ENCODE results near the gene ATP9A. TPM values are rescaled to one million over a fixed set of nuclear protein-coding genes. Genes with fewer than 3 reads are reported as not detected.

The ATP9A gene
- total RNA-seq, 1 experiment from 2014 or later = 1.8 TPM

DNA sequence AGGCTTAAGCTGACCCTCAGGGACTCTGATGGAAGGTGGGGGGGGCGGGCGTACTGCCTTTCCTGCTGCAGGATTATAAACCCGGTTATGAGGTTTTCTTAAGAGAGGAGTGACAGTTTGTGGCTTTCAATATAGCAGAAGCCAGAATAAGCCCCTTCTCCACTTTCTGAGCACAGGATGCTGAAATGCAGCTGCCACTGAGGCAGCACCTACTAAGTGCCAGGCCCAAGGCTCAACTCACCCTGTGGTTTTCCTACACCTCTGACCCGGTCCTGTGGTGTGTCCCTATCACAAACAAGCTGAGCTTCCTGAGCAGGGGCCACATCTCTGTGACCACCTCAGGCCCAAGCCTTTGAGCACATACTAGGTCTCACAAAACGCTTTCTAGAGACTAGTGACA is 166.1 kb downstream of the ATP9A start:
- DNase-seq (ENCODE audit: low read depth) = no peak

DNA sequence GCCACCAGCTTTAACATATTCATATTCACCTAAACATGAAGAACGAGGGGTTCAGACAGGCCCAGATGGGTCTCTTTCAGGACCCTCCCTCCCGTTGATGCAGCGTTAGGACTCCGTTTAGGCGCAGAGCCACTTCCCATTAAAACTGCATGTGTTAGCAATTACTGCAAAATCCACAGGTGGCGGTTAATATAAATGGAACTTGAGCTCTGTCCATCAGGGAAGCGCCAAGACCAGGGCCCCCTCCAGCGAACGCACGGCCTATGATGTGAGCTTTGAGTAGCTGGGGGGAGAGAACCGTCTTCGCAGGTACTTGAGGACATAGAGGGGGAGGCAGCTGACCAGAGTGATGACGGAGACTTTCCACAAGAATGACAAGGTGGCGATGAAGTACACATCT is 167.2 kb downstream of the ATP9A start:
- DNase-seq (ENCODE audit: low read depth) = no peak

DNA sequence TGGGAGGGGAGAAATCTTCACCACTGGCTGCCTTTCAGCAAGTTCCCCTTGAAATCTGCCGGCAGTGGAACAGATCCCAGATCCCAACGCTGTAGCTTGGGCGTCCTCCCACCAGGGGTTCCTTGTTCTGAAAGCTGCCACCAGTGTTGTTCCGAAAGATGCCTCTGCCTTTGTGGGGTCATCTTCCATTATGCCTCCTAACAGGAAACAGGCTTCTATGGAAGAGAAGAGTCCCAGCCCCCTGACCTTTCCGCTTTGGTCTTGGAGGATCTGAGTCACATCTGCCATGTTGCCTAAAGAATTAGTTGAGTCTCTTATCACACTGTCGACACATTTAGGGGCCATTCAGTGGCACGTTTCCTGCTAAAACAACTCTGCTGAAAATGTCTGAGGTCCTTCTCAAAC is 168.2 kb downstream of the ATP9A start:
- DNase-seq (ENCODE audit: low read depth) = no peak

GRCh38 chr20:51598556-51598955 is 169.6 kb downstream of the ATP9A start:
- no peak for DNase-seq (ENCODE audit: low read depth)

DNA sequence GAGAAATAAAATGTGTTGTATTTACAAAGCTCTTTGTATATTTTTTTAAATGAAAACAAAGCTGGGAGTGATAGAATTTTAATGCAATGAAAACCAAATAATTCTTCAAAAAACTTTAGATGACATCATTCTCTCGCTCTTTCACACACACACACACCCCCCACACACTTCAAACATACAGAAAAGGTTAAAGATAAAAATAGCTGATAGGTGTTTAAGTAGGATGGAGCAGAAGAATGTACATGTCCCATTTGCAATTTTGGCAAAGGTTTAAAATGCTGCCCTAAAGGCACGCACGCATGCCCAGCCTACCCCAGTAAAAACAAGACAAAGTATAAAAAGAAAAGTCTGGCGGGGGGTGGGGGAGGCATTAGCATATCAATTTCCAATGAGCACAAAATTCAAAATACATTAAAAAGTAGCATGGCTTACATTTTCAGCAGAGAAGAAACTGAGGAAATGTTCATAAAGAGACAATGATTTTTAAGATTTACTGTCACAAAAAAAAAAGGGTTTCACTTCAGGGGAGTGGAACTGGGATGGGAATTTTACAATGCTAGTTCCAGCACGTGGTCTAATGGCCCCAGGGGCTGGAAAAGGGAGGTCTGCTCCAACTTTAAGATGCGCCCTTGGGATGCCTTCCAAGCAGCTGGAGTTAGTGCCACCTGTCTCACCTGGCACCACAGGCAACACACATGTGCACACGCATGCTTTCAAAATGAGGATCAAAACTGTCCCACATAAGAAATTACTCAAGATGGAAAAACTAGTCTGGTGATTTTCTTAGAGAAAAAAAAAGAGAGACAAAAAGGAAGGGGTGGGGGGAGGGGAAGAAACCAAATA is 170.6 kb downstream of the ATP9A start:
- no peak for DNase-seq (ENCODE audit: low read depth)

GRCh38 chr20:51596668-51597388 is 171.4 kb downstream of the ATP9A start:
- no peak for DNase-seq (ENCODE audit: low read depth)

DNA sequence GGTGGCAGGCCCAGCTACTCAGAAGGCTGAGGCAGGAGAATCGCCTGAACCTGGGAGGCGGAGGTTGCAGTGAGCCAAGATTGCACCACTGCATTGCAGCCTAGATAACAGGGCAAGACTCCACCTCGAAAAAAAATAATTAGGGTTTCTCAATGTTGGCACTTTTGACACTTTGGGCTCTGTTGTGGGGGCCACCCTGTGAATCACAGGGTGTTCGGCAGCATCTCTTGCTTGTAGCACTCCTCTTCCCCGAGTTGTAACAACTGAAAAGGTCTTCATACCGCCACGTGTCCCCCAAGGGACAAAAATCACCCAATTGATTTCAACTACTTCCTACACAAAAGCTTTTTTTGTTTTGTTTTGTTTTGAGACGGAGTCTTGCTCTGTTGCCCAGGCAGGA is 172.4 kb downstream of the ATP9A start:
- no peak for DNase-seq (ENCODE audit: low read depth)

DNA sequence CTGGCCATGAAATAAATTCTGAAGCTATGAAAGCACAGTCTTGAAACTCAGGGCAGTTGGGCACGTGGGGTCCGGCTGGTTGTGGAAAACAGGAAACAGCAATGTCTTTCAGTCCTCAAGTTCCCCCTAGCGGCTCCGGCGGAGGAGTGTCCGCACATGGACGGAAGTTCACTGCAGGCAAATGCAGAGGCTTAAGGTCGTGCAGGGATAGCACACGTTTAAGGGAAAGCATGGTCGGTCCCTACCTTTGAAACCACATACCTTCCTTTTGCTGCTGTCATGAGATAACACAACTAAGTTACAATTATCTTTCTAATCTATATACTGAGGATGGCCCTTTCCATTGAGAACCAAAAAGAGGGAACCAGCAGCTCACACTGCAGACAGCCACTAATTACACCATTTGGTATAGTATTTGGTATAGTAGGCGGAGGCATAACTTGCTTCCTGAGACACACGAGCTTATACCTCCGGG is 173.1 kb downstream of the ATP9A start:
- peak; percentile 73 for DNase-seq (ENCODE audit: low read depth)

GRCh38 chr20:51594236-51595057 is 173.7 kb downstream of the ATP9A start:
- no peak for DNase-seq (ENCODE audit: low read depth)

GRCh38 chr20:51593584-51593983 is 174.6 kb downstream of the ATP9A start:
- no peak for DNase-seq (ENCODE audit: low read depth)

GRCh38 chr20:51592564-51592963 is 175.6 kb downstream of the ATP9A start:
- DNase-seq (ENCODE audit: low read depth) = no peak

DNA sequence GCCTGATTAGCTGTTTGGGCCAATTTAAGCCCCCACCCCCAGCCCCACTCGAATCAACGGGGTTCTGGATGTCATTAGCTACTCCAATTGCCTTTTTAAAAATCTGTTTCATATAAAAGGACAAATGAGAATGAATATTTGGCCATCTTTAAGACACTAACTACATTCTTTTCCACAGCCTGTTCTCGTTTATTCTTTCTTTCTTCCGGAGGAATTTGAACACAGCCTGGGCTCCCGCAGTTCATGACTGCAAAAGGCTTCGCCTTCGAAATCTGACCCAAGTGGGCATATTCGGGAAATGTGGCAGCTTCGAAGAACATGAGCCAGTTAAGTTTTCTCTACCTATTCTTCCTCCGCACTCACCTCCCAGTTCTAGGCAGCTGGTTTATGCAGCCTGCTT is 176.3 kb downstream of the ATP9A start:
- DNase-seq (ENCODE audit: low read depth) = no peak

DNA sequence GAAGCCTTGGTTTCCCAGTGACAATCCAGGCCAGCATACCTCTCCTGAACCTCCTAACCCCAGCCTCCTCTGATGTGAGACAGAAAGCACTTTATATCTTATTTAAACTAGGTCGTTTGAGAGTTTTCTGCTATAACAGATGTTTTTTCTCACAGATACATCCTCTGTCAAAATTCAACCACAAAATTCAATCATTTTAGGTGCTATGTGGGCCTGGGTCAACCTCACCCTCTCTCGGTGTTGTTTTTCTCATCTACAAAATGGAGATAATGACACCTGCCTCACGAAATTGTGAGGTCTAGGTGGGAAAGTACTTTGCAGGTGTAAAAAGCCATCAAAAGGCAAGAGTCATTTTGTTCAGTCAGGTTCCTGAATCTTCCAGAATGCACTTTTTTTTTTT is 179.4 kb downstream of the ATP9A start:
- DNase-seq (ENCODE audit: low read depth) = no peak

DNA sequence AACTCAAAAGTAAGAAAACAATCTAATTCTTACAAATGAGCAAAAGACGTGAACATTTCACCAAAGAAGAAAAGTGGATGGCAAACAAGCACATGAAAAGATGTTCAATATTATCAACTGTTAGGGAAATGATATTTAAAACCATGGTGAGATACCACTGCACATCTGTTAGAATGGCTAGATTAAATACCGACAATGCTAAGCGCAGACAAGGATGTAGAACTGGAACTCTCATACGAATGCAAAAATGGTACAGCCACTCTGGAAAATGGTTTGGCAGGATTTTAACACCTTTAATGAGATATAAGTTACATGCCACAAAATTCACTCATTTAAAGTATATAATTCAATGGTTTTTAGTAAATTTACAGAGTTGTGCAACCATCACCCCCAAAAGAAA is 181.0 kb downstream of the ATP9A start:
- no peak for DNase-seq (ENCODE audit: low read depth)

DNA sequence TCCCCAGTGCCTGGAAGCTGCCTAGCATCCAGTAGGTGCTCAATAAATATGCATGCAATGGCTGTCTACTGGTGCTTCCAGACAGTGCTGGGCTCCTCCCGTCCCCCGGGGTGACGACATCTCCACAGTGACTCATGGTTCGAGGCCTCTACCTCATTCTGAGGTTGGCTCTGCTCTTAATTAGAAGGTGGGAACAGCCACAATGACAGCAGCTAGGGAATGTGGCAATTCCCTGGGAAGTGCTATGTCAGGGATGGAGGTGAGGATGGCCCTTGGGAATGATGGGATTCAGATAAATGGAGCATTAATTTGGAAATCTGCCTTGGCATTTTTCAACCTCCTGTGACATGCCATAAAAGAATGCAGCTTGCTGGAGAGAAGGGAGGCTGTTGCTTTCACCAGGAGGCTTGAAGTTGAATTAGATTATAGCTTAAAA is 182.2 kb downstream of the ATP9A start:
- DNase-seq (ENCODE audit: low read depth) = peak; percentile 46

DNA sequence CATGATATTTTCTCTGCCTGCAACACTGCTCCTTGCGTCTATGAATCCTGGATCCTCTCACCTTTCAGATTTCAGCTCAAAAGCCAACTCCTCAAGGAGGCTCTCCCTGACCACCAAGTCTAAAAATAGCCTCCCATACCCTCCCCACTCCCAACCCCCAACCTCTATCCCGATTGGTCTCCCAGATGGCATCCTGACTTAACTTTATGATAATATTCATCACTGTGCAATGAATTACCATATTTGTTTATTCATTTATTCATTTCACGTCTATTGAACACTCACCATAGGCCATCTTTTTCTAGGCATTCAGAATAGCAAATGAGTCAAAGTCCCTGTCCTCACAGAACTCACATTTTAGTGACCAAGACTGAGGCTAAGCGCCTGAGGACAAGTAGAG is 183.0 kb downstream of the ATP9A start:
- no peak for DNase-seq (ENCODE audit: low read depth)

DNA sequence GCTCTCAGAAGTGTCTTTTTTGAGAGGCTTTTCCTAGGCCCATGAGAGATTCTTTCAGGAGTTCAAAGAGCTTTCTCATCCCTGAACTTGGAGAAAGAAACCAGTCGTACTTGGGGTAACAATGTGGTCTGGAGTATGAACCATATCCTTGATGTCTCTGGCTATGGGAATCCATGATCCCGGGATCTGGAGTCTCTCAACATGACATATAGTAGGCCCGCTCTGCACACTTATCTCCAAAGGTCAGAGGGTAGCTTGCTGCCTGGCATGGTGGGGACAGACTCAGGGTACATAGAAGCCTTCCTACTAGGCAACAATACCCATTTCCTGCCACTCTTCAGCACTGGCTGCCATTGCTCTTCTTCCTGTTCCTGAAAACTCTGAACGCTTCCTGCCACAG is 183.5 kb downstream of the ATP9A start:
- DNase-seq (ENCODE audit: low read depth) = no peak

- no peak for DNase-seq (ENCODE audit: low read depth)
These were observed 184.1 kb downstream of the ATP9A start for GRCh38 chr20:51584116-51584515.

- DNase-seq (ENCODE audit: low read depth) = no peak
These were observed 184.7 kb downstream of the ATP9A start for GRCh38 chr20:51583499-51583898.

DNA sequence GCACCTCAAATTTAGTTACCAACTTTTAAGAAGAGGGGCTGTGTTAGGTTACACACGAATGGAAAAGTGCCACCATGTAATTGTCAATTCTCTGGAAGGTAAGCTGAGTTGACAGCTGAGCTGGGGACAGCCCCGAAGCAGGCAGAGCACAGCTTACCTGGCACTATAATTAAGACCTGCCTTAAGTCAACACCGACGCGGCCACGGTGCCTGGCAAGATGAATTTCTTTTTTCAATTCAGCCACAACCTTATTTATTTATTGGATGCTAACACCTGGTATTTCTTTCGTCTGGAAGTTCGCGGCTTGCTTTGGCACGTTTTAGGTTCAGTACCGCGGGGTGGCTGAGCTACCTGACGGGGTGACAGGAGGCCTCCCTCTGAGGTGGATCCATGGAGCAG is 185.1 kb downstream of the ATP9A start:
- DNase-seq (ENCODE audit: low read depth) = no peak

DNA sequence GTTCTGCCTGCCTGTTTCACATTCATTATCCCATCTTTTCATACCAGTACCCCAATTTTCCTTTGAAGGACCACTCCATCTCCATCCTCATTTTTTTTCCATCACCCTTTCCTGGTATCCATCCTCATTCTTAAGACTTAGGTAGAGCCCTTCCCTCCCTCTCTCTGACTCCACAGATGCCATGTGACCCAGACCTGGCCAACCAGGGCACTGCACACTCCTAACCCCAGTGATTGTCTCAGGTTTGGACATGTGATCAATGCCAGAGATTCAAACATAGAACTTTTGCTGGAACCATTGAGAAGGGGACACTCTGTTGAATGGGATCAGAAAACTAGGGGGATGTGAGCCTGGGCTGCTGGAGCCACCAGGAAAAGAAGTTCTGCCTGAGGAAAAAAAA is 186.6 kb downstream of the ATP9A start:
- no peak for DNase-seq (ENCODE audit: low read depth)

- DNase-seq (ENCODE audit: low read depth) = no peak
These were observed 189.1 kb downstream of the ATP9A start for GRCh38 chr20:51579137-51579536.
